ENCODE data around the gene MEIS1.

DNA sequence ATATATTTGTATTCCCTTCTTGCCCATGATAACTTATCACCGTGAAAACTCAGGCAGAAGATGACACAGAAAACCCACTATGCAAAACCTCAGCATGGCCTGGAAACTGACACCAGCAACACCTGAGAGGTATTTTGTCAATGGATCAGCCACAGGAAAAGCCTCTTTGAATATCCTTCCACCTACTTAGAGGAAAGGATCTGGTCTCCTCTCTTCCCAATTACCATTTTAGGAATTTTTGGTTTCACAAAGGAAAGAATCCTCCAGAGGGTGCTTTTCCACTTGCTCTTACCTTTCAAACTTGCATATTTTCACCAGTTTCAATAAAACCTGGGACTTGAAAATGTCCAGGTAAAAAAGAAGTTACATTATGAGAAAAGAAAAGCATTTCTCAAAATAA lies 20.0 kb upstream of the MEIS1 start:
- no peak for TF ChIP-seq CTCF (IDR thresholded peaks at IDR 0.05; ENCODE audit: low read length)
- no peak for TF ChIP-seq EZH2 (optimal IDR thresholded peaks at IDR 0.05; ENCODE audit: low read depth, low read length)
- TF ChIP-seq EZH2phosphoT487 (IDR thresholded peaks at IDR 0.05; ENCODE audit: low read length): no peak
